ENCODE measurements around the gene TGFB1.

Gene TGFB1

GRCh38 chr19:41332000-41332399, 21.7 kb downstream of the TGFB1 start:
- H3K4me3 ChIP-seq (replicated peaks; ENCODE audit: low read depth, low read length), result no peak overlapping the region
- TF ChIP-seq, protein P1, sequence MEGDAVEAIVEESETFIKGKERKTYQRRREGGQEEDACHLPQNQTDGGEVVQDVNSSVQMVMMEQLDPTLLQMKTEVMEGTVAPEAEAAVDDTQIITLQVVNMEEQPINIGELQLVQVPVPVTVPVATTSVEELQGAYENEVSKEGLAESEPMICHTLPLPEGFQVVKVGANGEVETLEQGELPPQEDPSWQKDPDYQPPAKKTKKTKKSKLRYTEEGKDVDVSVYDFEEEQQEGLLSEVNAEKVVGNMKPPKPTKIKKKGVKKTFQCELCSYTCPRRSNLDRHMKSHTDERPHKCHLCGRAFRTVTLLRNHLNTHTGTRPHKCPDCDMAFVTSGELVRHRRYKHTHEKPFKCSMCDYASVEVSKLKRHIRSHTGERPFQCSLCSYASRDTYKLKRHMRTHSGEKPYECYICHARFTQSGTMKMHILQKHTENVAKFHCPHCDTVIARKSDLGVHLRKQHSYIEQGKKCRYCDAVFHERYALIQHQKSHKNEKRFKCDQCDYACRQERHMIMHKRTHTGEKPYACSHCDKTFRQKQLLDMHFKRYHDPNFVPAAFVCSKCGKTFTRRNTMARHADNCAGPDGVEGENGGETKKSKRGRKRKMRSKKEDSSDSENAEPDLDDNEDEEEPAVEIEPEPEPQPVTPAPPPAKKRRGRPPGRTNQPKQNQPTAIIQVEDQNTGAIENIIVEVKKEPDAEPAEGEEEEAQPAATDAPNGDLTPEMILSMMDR (IDR thresholded peaks at IDR 0.05; ENCODE audit: low read depth, low read length, missing control alignments), result no peak
- no peak for DNase-seq (ENCODE audit: extremely low read depth, low read depth)

GRCh38 chr19:41330946-41331678, 22.6 kb downstream of the TGFB1 start:
- no peak for DNase-seq (ENCODE audit: extremely low read depth, low read depth)
- TF ChIP-seq, protein P1 (IDR thresholded peaks at IDR 0.05; ENCODE audit: low read depth, low read length, missing control alignments), result no peak
- no peak overlapping the region for H3K4me3 ChIP-seq (replicated peaks; ENCODE audit: low read depth, low read length)

- no peak for DNase-seq (ENCODE audit: extremely low read depth, low read depth)
- TF ChIP-seq, protein P1 (IDR thresholded peaks at IDR 0.05; ENCODE audit: low read depth, low read length, missing control alignments), result no peak
- no peak overlapping the region for H3K4me3 ChIP-seq (replicated peaks; ENCODE audit: low read depth, low read length)
Observed at GRCh38 chr19:41330481-41330880, 23.2 kb downstream of the TGFB1 start.

DNA sequence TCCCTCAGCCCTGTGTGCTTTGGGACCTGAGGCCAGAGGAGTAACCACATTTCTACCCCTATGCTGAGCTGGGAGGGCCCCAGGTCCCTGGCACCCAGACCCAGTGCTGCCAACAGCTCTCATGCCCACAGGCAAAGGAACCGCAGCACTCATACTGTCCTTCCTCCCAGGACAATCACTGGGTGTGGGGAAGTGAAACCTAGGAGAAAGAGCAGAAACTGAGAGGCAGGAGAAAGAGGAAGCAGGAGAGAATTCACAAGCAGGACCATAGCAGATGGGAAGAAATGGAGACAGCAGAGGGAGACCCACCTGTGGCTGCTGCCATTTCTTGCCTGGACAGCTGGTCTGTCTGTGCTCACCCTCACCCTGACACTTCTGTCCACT, 24.9 kb downstream of the TGFB1 start:
- no peak overlapping the region for H3K4me3 ChIP-seq (replicated peaks; ENCODE audit: low read depth, low read length)
- TF ChIP-seq, protein P1 (IDR thresholded peaks at IDR 0.05; ENCODE audit: low read depth, low read length, missing control alignments), result no peak
- DNase-seq (ENCODE audit: extremely low read depth, low read depth), result no peak

- H3K4me3 ChIP-seq (replicated peaks; ENCODE audit: low read depth, low read length), result no peak overlapping the region
- TF ChIP-seq, protein P1 (IDR thresholded peaks at IDR 0.05; ENCODE audit: low read depth, low read length, missing control alignments), result no peak
- no peak for DNase-seq (ENCODE audit: extremely low read depth, low read depth)
Observed at GRCh38 chr19:41328157-41328841, 25.4 kb downstream of the TGFB1 start.

DNA sequence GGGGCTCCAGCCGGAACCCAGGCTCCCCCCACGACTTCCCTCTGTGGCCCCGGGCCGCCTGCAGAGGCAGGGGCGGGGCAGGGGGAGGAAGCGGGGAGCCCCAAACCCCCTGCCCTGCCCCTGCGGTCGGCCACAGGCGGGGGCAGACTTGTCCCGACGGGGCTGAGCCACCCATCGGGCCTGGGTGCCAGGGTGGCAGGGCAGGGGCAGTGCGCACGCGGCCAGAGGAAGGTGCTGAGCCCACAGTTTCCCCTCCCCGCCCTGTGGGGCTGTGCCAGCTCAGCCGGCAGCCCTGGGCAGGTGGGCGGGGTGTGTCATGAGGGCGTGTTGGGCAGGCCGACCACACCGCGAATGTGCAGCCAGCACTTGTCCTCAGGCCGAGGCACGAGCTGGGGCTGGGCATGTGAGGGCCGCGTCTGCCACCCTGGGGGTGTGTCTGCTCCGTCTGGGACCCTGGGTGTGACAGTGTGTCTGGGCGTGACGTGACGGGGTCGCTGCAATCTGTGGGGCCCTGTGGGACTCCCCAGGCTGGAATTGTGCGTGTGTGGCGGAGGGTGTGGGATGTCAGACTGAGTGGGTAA, 26.1 kb downstream of the TGFB1 start:
- DNase-seq (ENCODE audit: extremely low read depth, low read depth), result no peak
- TF ChIP-seq, protein P1 (IDR thresholded peaks at IDR 0.05; ENCODE audit: low read depth, low read length, missing control alignments), result no peak
- no peak overlapping the region for H3K4me3 ChIP-seq (replicated peaks; ENCODE audit: low read depth, low read length)
